ENCODE data around the gene SKAP1. TPM values are rescaled to one million over a fixed set of nuclear protein-coding genes. Genes with fewer than 3 reads are reported as not detected.
"Not testable (repeated sequence)": the region's sequence is repeated elsewhere in the genome, so short reads cannot be mapped to it uniquely, and the experiment has no call there.

The SKAP1 gene
- total RNA-seq, 1 donor from 2014 or later, result 0.27 TPM

- intact Hi-C loops (cut with micrococcal nuclease), result no loop called here
- Histone ChIP-seq H3K4me1 (peaks cover 29% of the 10 kb centered on the region), H3K27ac (replicated peaks) (no peak overlapping the region), H3K36me3 (no peaks in the 10 kb centered on the region), H3K4me3 (no peak overlapping the region), H3K9me3 (replicated peaks) (no peaks in the 10 kb centered on the region), H3K27me3 (ENCODE audit: low read depth) (peaks cover 29% of the 10 kb centered on the region)
- no peak for DNase-seq
- no peak for TF ChIP-seq CTCF (IDR thresholded peaks at IDR 0.05; ENCODE audit: borderline replicate concordance)
Observed at GRCh38 chr17:48246612-48247011, 183.4 kb downstream of the SKAP1 start.

DNA sequence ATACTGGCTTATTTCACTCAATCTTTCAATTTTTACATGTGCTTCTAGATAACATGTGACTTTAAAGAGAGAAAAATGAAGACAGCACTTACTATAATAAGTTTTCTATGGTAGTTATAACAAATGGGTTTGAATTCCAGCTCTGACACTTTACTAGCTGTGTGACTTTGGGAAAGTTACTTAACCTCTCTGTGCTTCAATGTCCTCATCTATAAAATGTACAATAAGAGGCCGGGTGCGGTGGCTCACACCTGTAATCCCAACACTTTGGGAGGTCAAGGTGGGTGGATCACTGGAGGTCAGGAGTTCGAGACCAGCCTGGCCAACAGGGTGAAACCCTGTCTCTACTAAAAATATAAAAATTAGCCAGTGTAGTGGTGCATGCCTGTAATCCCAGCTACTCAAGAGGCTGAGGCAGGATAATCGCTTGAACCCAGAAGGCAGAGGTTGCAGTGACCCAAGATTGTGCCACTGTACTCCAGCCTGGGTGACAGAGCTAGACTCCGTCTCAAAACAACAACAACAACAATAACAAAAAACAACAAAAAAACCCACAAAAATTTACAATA, 184.5 kb downstream of the SKAP1 start:
- H3K9me3 ChIP-seq (replicated peaks); DNase-seq; H3K4me3 ChIP-seq; H3K27ac ChIP-seq (replicated peaks); H3K36me3 ChIP-seq; intact Hi-C loops (cut with micrococcal nuclease): not testable (repeated sequence)
- Histone ChIP-seq H3K4me1 (peaks cover 40% of the 10 kb centered on the region), H3K27me3 (ENCODE audit: low read depth) (peaks cover 26% of the 10 kb centered on the region)

- no peaks in the 10 kb centered on the region for H3K9me3 ChIP-seq (replicated peaks)
- intact Hi-C loops (cut with micrococcal nuclease), result no loop called here
- no peak for TF ChIP-seq CTCF (IDR thresholded peaks at IDR 0.05; ENCODE audit: borderline replicate concordance)
- DNase-seq, result no peak
- no peaks in the 10 kb centered on the region for H3K36me3 ChIP-seq
- H3K27ac ChIP-seq (replicated peaks), result no peak overlapping the region
- H3K4me1 ChIP-seq, result peaks cover 47% of the 10 kb centered on the region
- H3K4me3 ChIP-seq, result no peak overlapping the region
- peaks cover 26% of the 10 kb centered on the region for H3K27me3 ChIP-seq (ENCODE audit: low read depth)
Observed at GRCh38 chr17:48244814-48245213, 185.2 kb downstream of the SKAP1 start.

DNA sequence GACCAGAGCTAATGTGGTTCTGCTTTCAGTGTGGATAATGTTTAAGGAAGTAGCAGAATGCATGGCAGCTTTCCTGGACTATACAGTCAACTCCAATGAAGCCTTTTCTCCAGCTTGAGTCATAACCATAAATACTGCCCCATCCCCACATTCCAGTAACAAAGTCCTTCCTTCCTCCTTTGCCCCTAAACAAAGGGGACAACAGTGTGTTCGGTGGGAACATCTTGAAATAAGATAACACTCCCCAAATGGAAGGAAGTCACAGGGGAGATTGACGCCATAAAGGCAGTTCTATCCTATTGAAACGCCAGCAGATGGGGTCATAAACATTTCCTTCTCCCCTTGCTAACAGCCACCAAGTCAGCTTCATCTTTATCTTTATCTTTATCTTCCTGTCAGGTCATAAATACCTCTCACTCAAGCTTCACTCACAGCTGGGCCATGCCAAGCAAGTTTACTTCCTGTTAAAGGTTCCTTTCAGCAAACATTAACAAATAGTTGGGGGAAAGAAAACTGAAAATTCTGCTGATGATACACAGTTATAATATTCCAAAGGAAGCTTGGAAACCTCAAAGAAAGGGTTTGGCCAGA, 185.8 kb downstream of the SKAP1 start:
- DNase-seq, result no peak
- no peaks in the 10 kb centered on the region for H3K36me3 ChIP-seq
- intact Hi-C loops (cut with micrococcal nuclease), result no loop called here

DNA sequence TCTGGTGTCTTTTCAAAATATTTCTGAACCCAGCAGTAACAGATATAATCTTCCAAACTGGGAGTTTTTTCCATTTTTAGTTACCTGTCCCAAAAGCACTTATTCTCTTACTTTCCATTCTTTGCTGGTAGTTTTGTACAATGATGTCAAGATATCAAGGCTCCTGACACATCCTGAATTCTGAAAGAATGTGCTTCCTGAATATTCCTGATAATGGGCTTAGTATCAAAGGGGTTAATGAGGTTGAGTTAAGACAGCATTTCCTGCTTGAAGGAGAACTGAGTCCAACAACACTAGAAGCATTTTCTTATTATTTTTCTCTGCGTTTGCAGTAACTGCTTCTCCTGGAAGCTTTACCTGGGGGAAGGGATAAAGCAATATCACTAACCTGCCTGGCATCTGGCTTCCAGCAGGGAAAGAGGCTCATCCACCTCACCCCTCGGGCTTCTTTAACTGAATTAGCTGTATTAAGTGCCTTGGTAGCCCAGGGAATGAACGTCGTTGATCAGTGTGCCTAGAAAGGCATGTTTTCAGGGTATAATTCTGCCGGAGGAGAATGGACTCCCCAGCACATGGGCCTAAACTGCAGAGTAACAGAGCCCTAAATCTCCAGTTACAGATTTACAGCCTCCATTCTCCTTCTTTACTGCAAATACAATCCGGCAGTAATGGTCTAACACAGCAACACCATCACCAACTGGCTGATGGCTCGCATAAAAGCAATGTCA, 188.1 kb downstream of the SKAP1 start:
- H3K27me3 ChIP-seq (ENCODE audit: low read depth), result peaks cover 16% of the 10 kb centered on the region
- intact Hi-C loops (cut with micrococcal nuclease), result no loop called here
- H3K27ac ChIP-seq (replicated peaks), result peak overlapping the region; percentile 57
- H3K4me3 ChIP-seq, result no peak overlapping the region
- DNase-seq, result no peak
- H3K4me1 ChIP-seq, result peaks cover 50% of the 10 kb centered on the region
- no peak for TF ChIP-seq CTCF (IDR thresholded peaks at IDR 0.05; ENCODE audit: borderline replicate concordance)
- H3K9me3 ChIP-seq (replicated peaks), result no peaks in the 10 kb centered on the region
- H3K36me3 ChIP-seq, result no peaks in the 10 kb centered on the region

More for the DNA sequence above, 185.8 kb downstream of the SKAP1 start:
- H3K4me1 ChIP-seq, result peaks cover 50% of the 10 kb centered on the region
- no peak overlapping the region for H3K27ac ChIP-seq (replicated peaks)
- H3K4me3 ChIP-seq, result no peak overlapping the region
- H3K27me3 ChIP-seq (ENCODE audit: low read depth), result peaks cover 26% of the 10 kb centered on the region
- TF ChIP-seq CTCF (IDR thresholded peaks at IDR 0.05; ENCODE audit: borderline replicate concordance), result no peak
- no peaks in the 10 kb centered on the region for H3K9me3 ChIP-seq (replicated peaks)

DNA sequence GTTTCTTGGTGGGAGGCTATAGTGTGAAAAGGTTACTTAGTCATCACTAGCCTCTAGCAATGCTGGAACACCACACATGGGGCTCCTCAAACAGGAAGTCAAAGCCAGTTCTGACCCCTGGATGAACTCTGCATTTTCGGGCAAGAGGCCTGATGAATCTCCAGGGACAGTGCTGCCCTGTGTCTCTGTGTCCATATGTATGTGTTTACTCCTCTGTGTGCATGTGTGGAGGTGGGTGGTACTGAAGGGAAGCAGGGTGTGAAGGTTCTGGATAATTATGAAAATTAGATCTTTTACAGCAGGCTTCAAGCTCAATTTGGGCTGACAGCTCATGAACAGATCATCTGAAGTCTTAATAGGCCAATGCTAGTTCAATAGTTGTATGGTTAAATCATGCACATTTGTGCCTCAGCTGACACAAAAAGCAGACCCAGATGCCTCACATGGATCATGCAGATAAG, 188.9 kb downstream of the SKAP1 start:
- no peak for TF ChIP-seq CTCF (IDR thresholded peaks at IDR 0.05; ENCODE audit: borderline replicate concordance)
- Histone ChIP-seq H3K4me3 (no peak overlapping the region), H3K27ac (replicated peaks) (peak overlapping the region; percentile 57), H3K36me3 (no peaks in the 10 kb centered on the region), H3K27me3 (ENCODE audit: low read depth) (peaks cover 8% of the 10 kb centered on the region), H3K9me3 (replicated peaks) (no peaks in the 10 kb centered on the region), H3K4me1 (peaks cover 50% of the 10 kb centered on the region)
- peak; percentile 22 for DNase-seq
- intact Hi-C loops (cut with micrococcal nuclease), result no loop called here
